Amygdala (tissue), 56 donors: ENCODE results near the gene RGL3.
"Not testable (repeated sequence)": the region's sequence is repeated elsewhere in the genome, so short reads cannot be mapped to it uniquely, and the experiment has no call there.

ENCODE experiments used
- DNase-seq, 56 donors: peaks; one replicate each; lab custom pipeline; 2025; lab: John Stamatoyannopoulos, UW

RGL3 gene

DNA sequence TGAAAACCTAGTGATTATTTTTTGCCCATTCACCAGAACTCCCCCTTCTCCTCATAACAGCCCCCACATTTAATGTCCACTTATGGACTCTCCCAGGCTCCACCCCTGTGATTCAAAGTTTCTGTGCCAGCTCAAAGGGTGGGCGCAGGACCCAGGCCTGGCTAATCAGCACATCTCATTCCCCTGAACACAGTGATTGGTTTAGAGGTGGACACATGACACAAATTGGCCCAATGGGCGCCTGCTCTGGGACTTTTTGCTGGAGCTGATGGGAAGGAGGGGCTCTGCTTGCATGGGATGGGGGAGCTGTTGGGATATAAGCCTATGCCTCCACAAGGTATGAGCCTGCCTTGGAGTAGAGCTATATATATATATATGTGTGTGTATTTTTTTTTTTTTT is 28.8 kb downstream of the RGL3 start:
- DNase-seq = no peak

- DNase-seq = peak in 1 of 56 donors; percentile 1
These were observed 31.7 kb downstream of the RGL3 start for GRCh38 chr19:11387162-11388034.

DNA sequence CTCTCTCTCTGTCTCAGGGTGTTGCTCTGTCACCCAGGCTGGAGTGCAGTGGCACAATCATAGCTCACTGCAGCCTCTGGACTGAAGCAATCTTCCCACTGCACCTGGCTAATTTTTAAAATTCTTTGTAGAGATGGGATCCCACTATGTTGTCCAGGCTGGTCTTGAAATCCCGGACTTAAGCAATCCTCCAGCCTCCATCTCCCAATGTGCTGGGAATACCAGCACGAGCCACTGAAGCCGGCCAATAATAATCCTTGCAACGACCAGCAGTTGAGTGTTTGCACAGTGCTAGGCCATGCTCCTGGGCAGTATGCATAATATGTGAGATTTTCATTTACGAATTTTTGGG is 34.4 kb downstream of the RGL3 start:
- no peak for DNase-seq

GRCh38 chr19:11383706-11384048 is 35.4 kb downstream of the RGL3 start:
- DNase-seq = no peak

GRCh38 chr19:11382898-11383705 is 36.0 kb downstream of the RGL3 start:
- DNase-seq = peak in 6 of 56 donors; percentile 5 to 30 (median 20)

- peak; percentile 52 to 96 (median 87) for DNase-seq
These were observed 38.2 kb downstream of the RGL3 start for GRCh38 chr19:11380653-11381537.

- DNase-seq = no peak
These were observed 39.2 kb downstream of the RGL3 start for GRCh38 chr19:11379857-11380350.

DNA sequence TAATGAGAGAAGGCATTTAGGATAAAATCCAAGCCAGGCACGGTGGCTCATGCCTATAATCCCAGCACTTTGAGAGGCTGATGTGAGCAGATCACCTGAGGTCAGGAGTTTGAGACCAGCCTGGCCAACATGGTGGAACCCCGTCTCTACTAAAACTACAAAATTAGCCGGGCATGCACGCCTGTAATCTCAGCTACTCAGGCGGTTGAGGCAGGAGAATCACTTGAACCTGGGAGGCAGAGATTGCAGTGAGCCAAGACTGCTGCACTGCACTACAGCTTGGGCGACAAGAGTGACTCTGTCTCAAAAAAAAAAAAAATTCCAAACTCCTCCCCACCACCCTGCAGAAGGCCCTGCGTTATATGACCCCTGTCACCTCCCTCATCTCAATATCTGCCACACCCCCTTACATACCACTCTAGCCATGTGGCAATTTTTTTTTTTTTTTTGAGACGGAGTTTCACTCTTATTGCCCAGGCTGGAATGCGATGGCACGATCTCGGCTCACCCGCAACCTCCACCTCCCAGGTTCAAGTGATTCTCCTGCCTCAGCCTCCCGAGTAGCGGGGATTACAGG is 39.8 kb downstream of the RGL3 start:
- not testable (repeated sequence) for DNase-seq

GRCh38 chr19:11378319-11379189 is 40.6 kb downstream of the RGL3 start:
- DNase-seq = peak in 31 of 56 donors; percentile 5 to 66 (median 26)

DNA sequence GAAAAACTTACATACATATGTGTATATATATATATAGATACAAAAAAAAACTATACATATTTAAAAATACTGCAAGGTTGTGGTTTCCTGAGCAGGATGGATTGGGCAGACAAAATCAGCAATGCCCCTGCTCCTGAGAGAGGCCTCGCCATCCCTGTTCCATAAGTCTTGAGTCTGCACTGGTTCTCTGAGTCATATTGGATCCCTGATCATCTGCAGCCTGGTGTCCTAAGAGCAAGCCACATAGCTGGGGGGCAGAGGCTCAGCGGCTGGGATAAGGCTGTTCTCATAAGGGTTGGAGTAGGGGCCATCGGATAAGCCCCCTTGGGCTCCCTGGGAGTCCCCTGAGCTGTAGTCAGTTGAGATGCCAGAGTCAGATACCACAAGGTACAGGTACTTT is 41.4 kb downstream of the RGL3 start:
- DNase-seq = no peak

DNA sequence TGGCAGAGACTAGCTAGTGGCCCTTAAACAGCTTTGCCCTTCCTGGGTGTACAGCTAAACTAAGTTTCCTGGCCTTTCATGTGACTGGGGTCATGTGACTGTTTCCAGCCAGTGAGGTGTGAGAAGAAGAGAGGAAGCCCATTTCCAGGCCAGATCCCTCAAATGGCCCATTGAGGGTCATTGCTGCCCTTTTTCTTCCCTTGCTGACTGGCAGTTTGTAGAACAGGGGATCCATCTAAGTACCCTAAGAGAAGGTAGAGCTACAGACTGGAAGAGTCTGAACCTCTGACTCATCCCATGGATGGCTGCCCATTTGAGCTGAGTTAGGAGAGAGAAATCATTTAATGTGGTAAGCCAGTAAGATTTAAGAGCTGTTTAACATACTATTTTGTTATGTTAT is 41.9 kb downstream of the RGL3 start:
- DNase-seq = peak in 8 of 56 donors; percentile 2 to 52 (median 18)

GRCh38 chr19:11375143-11375948 is 43.8 kb downstream of the RGL3 start:
- DNase-seq = peak in 23 of 56 donors; percentile 9 to 54 (median 34)

- peak; percentile 80 to 100 (median 99) for DNase-seq
These were observed 44.5 kb downstream of the RGL3 start, which contains the start of gene SWSAP1 for GRCh38 chr19:11374433-11375142. Gene SWSAP1, plus strand, starts transcription at chr19:11374666. Its CDS starts 15 bp downstream, at chr19:11374681.

DNA sequence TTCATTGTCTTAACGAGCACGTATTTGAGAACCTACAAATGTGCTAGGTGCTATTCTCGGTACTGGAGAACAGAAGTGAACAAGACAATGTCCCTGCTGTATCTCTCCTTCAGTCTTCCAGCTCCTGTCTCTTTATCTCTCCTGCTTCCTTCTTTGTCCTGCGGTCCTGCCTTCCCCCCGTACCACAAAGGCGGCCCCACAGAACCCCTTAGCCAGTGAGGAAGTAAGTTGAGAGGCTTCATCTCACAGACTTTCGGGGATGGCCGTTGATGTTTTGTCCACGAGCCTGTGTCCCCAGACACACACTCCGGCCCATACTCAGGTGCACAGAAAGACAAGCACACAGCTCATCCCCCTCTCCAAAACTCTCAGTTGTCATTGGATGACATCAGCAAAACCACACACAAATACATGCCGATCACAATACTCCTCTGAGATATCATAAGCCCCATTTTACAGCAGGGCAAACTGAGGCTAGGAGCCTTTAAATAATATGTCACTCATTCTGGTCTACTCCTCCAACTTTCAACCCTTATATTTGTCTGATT is 45.2 kb downstream of the RGL3 start:
- peak in 8 of 56 donors; percentile 13 to 51 (median 37) for DNase-seq

DNA sequence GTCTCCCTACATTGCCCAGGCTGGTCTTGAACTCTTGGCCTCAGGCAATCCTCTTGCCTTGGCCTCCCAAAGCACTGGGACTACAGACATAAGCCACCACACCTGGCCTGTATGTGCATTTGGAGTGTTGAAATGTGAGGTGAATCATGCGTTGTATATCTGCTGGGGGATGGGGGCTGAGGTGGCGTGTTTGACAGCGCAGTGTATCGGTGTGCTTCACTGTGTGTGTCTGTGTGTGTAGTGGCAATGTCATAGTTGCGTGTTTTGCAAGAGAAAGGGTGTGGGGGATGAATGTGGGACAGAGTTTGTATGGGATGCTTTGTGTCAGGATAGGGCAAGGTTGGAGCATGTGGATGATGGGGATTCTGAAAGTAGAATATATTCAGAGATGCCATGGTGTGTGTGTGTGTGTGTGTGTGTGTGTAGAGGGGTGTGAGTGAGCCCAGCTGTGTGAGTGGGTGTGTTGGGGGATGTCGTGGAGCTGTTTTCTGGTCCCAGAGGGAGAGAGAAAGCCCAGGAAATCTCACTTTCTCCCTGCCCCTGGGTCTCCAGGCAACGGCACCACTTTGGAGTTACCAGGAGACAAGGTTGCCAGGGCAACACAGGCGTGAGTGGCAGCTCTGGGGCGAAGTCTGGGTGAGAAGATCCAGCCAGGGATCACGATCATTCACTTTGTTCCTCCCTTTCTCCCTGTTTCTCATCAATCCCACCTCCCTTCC is 45.8 kb downstream of the RGL3 start:
- peak in 50 of 56 donors; percentile 13 to 86 (median 66) for DNase-seq

DNA sequence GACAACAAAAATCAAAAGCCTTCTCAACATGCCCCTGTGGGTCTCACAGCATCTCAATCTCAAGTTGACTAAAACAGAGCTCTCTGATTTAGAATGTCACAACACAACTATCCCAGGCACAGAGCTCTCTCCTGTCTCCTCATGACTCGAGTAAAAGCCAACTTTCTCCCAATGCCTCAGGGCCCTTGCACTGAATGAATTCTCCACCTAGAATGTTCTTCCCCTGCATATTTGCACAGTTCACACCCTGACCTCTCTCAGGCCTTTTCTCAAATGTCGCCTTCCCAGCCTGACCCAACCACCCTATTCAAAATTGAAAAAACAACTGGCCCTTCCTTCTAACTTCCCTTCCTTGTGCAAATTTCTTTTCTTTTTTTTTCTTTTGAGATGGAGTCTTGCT is 48.4 kb downstream of the RGL3 start:
- no peak for DNase-seq
